HEK293T (cell line): ENCODE measurements around the gene TRDN.

Experiments
- ARNT ChIP-seq: fragments of 450-650 bp; IDR thresholded peaks from 2 replicates; pipeline ENCODE4 v1.6.1; 2017; ENCODE audit warnings: mild to moderate bottlenecking
- BHLHE40 ChIP-seq: fragments of 450-650 bp; IDR thresholded peaks from 2 replicates; pipeline ENCODE4 v1.6.1; 2016; ENCODE audit warnings: mild to moderate bottlenecking, moderate library complexity, borderline replicate concordance
- ELF4 ChIP-seq: fragments of 450-650 bp; IDR thresholded peaks from 2 replicates; pipeline ENCODE4 v1.6.1; 2017; ENCODE audit warnings: antibody characterized with exemption
- FOXA1 ChIP-seq: fragments of 450-650 bp; IDR thresholded peaks from 2 replicates; pipeline ENCODE4 v1.6.1; 2016; ENCODE audit warnings: mild to moderate bottlenecking
- FOXK2 ChIP-seq: fragments of 450-650 bp; IDR thresholded peaks from 2 replicates; pipeline ENCODE4 v1.6.1; 2016; ENCODE audit warnings: mild to moderate bottlenecking
- HDGF ChIP-seq: fragments of 450-650 bp; IDR thresholded peaks from 2 replicates; pipeline ENCODE4 v1.6.1; 2017; ENCODE audit warnings: antibody characterized with exemption, borderline replicate concordance
- NFRKB ChIP-seq: fragments of 450-650 bp; IDR thresholded peaks from 2 replicates; pipeline ENCODE4 v1.6.1; 2016; ENCODE audit warnings: mild to moderate bottlenecking, moderate library complexity
- SUZ12 ChIP-seq: fragments of 450-650 bp; IDR thresholded peaks from 2 replicates; pipeline ENCODE4 v1.6.1; 2016; ENCODE audit warnings: mild to moderate bottlenecking

DNA sequence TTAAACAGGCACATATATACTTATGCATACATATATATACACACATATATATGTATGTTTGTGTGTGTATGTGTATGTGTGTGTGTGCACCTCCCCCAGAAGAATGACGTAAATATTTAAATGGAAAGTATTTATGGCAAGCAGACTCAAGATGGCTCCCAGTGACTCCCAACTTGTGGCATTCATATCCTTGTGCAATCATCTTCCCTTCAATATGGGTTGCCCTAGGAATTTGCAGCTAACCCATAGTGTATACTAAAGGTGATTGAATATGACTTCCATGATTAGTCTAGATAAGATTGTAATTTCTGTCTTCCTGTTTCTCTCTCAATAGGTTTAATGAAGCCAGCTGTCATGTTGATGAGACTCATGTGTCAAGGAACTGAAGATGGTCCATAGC is 127.6 kb downstream of the TRDN start:
- TF ChIP-seq BHLHE40: no peak
- TF ChIP-seq FOXK2: no peak
- no peak for TF ChIP-seq FOXA1
- TF ChIP-seq ELF4: no peak
- no peak for TF ChIP-seq NFRKB
- TF ChIP-seq ARNT: no peak
- no peak for TF ChIP-seq SUZ12
- no peak for TF ChIP-seq HDGF
